ENCODE results near the gene SBF2. TPM values are rescaled to one million over a fixed set of nuclear protein-coding genes. Genes with fewer than 3 reads are reported as not detected.
A peak's percentile ranks its signal among the peaks of the same experiment; 100 is the strongest.

Gene SBF2
- polyA plus RNA-seq, 1 donor (not counting 4 experiments of a cell fraction or from before 2014, with no cell fraction given), result 24.5 TPM

DNA sequence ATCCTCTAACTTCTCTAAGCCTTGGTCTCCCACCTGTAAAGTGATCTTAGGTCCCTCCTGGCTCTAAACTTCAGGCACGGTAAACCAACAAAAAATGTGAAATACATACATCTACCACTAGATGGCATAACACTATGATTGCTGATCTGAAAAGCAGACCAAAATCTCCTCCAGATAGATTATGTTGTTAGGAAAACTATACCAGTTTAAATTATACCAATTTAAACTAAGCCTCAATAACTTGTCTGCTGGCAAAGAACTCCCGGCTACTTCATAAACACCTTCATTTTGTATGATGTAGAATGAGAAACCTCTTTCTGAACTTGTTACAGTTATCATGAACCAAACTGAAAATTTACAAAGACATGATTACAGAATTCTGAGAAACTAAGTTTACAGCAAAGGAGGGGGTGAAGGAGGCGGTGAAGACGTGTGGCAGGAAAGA is 85.9 kb downstream of the SBF2 start:
- Histone ChIP-seq H4K20me1 (ENCODE audit: control insufficient read depth, extremely low read depth, insufficient read depth, low read length) (no peaks in the 10 kb centered on the region), H3K9ac (ENCODE audit: control insufficient read depth, extremely low read depth, insufficient read depth, low read length) (no peak overlapping the region), H3K36me3 (ENCODE audit: control insufficient read depth in 2 of 2, extremely low read depth in 1 of 2, insufficient read depth in 2 of 2, low read length in 2 of 2) (no peaks in the 10 kb centered on the region), H2AFZ (ENCODE audit: control insufficient read depth, low read length) (no peak overlapping the region), H3K79me2 (ENCODE audit: control insufficient read depth, insufficient read depth, low read length) (peaks cover 30% of the 10 kb centered on the region), H3K9me3 (ENCODE audit: control insufficient read depth, low read depth, low read length) (peaks cover 3% of the 10 kb centered on the region), H3K27me3 (ENCODE audit: control insufficient read depth, extremely low read depth, insufficient read depth, low read length) (no peaks in the 10 kb centered on the region), H3K4me3 (ENCODE audit: control insufficient read depth in 2 of 3, extremely low read depth in 1 of 3, insufficient read depth in 2 of 3, low read depth in 1 of 3, low read length in 3 of 3) (no peak overlapping the region), H3K9me1 (ENCODE audit: control insufficient read depth, extremely low read depth, insufficient read depth, low read length) (no peaks in the 10 kb centered on the region), H3K27ac (ENCODE audit: control insufficient read depth, insufficient read depth, low read length) (no peak overlapping the region), H3K4me2 (ENCODE audit: control insufficient read depth, extremely low read depth, insufficient read depth, low read depth, low read length) (no peak overlapping the region), H3K4me1 (ENCODE audit: control insufficient read depth, extremely low read depth, insufficient read depth, low read length) (no peaks in the 10 kb centered on the region)
- TF ChIP-seq, protein P1, sequence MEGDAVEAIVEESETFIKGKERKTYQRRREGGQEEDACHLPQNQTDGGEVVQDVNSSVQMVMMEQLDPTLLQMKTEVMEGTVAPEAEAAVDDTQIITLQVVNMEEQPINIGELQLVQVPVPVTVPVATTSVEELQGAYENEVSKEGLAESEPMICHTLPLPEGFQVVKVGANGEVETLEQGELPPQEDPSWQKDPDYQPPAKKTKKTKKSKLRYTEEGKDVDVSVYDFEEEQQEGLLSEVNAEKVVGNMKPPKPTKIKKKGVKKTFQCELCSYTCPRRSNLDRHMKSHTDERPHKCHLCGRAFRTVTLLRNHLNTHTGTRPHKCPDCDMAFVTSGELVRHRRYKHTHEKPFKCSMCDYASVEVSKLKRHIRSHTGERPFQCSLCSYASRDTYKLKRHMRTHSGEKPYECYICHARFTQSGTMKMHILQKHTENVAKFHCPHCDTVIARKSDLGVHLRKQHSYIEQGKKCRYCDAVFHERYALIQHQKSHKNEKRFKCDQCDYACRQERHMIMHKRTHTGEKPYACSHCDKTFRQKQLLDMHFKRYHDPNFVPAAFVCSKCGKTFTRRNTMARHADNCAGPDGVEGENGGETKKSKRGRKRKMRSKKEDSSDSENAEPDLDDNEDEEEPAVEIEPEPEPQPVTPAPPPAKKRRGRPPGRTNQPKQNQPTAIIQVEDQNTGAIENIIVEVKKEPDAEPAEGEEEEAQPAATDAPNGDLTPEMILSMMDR (optimal IDR thresholded peaks at IDR 0.05 in 1 of 3, IDR thresholded peaks at IDR 0.05 in 1 of 3, conservative IDR thresholded peaks at IDR 0.05 in 1 of 3; ENCODE audit: extremely low read depth in 1 of 3, insufficient read depth in 2 of 3, low read length in 3 of 3), result peak in 2 of 3 experiments; percentile 48 to 65
- TF ChIP-seq EZH2 (IDR thresholded peaks at IDR 0.05; ENCODE audit: low read length), result no peak
- peak; percentile 72 for FAIRE-seq
- dilution Hi-C loops (cut with MboI; ENCODE audit: extremely low pct_ligation_motif_present, low sequenced_read_pairs), result no loop called here
- DNase-seq (ENCODE audit: low read depth, low spot score), result peak; percentile 5

DNA sequence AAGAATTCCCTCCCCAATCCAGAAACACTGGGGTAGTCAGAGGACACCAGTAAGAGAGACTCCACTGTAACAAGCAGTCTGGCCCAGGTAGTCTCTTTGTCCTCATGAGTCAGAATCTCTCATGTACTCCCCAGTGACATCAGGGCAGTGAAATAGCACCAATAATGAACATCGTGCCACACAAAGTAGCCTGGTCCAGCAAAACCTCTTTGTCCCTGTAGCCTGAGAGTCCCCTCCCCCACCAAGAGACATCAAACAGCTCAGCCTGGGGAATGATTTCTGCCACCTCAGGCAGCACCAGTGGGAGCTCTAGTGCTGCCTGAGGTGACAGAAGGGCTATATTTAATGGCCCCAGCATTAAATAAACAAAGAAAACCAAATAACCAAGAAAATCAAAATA is 88.1 kb downstream of the SBF2 start:
- Histone ChIP-seq H3K9ac (ENCODE audit: control insufficient read depth, extremely low read depth, insufficient read depth, low read length) (no peak overlapping the region), H3K4me2 (ENCODE audit: control insufficient read depth, extremely low read depth, insufficient read depth, low read depth, low read length) (no peak overlapping the region), H2AFZ (ENCODE audit: control insufficient read depth, low read length) (no peak overlapping the region), H3K4me3 (ENCODE audit: control insufficient read depth in 2 of 3, extremely low read depth in 1 of 3, insufficient read depth in 2 of 3, low read depth in 1 of 3, low read length in 3 of 3) (no peak overlapping the region), H3K79me2 (ENCODE audit: control insufficient read depth, insufficient read depth, low read length) (peaks cover 34% of the 10 kb centered on the region), H4K20me1 (ENCODE audit: control insufficient read depth, extremely low read depth, insufficient read depth, low read length) (no peaks in the 10 kb centered on the region), H3K27ac (ENCODE audit: control insufficient read depth, insufficient read depth, low read length) (no peak overlapping the region), H3K4me1 (ENCODE audit: control insufficient read depth, extremely low read depth, insufficient read depth, low read length) (no peaks in the 10 kb centered on the region), H3K36me3 (ENCODE audit: control insufficient read depth in 2 of 2, extremely low read depth in 1 of 2, insufficient read depth in 2 of 2, low read length in 2 of 2) (no peaks in the 10 kb centered on the region), H3K27me3 (ENCODE audit: control insufficient read depth, extremely low read depth, insufficient read depth, low read length) (no peaks in the 10 kb centered on the region), H3K9me3 (ENCODE audit: control insufficient read depth, low read depth, low read length) (peaks cover 3% of the 10 kb centered on the region), H3K9me1 (ENCODE audit: control insufficient read depth, extremely low read depth, insufficient read depth, low read length) (no peaks in the 10 kb centered on the region)
- peak; percentile 72 for FAIRE-seq
- no peak for TF ChIP-seq EZH2 (IDR thresholded peaks at IDR 0.05; ENCODE audit: low read length)
- TF ChIP-seq, protein P1 (optimal IDR thresholded peaks at IDR 0.05 in 1 of 3, IDR thresholded peaks at IDR 0.05 in 1 of 3, conservative IDR thresholded peaks at IDR 0.05 in 1 of 3; ENCODE audit: extremely low read depth in 1 of 3, insufficient read depth in 2 of 3, low read length in 3 of 3), result no peak
- no peak for DNase-seq (ENCODE audit: low read depth, low spot score)
- dilution Hi-C loops (cut with MboI; ENCODE audit: extremely low pct_ligation_motif_present, low sequenced_read_pairs), result no loop called here

All from keratinocyte (primary cell).